ENCODE measurements around the gene SLC28A1. TPM values are rescaled to one million over a fixed set of nuclear protein-coding genes. Genes with fewer than 3 reads are reported as not detected.

The SLC28A1 gene
- total RNA-seq, 1 donor from 2014 or later, result not detected

GRCh38 chr15:84840255-84840654, 44.2 kb upstream of the SLC28A1 start:
- H4K20me1 ChIP-seq (ENCODE audit: insufficient read depth, low read length), result peaks cover 5% of the 10 kb centered on the region
- no peak for DNase-seq (ENCODE audit: low read depth)
- H3K36me3 ChIP-seq (ENCODE audit: insufficient read depth, low read length), result no peaks in the 10 kb centered on the region
- H3K4me3 ChIP-seq (ENCODE audit: insufficient read depth, low read depth, low read length), result no peak overlapping the region
- peaks cover 10% of the 10 kb centered on the region for H3K36me3 Mint-ChIP-seq (ENCODE audit: low read depth, unreplicated experiment)
- H3K9me3 ChIP-seq (ENCODE audit: insufficient read depth, low read depth, low read length), result no peaks in the 10 kb centered on the region
- FAIRE-seq, result no peak
- H3K79me2 ChIP-seq (ENCODE audit: insufficient read depth, low read length), result no peaks in the 10 kb centered on the region
- H3K9ac ChIP-seq (ENCODE audit: low read length), result no peak overlapping the region
- TF ChIP-seq CTCF (IDR thresholded peaks at IDR 0.05; ENCODE audit: insufficient read depth, low read depth, low read length), result no peak
- no peak for TF ChIP-seq EZH2 (IDR thresholded peaks at IDR 0.05; ENCODE audit: insufficient read depth, low read length)
- H2AFZ ChIP-seq (ENCODE audit: low read depth, low read length), result no peak overlapping the region
- H3K27me3 Mint-ChIP-seq (ENCODE audit: low read depth, unreplicated experiment), result peaks cover 22% of the 10 kb centered on the region
- no peak overlapping the region for H3K4me3 Mint-ChIP-seq (ENCODE audit: unreplicated experiment)
- no peaks in the 10 kb centered on the region for H3K27me3 ChIP-seq (ENCODE audit: insufficient read depth, low read length)
- H3K9me3 Mint-ChIP-seq (ENCODE audit: unreplicated experiment), result peaks cover 2% of the 10 kb centered on the region
- H3K4me1 Mint-ChIP-seq (ENCODE audit: low read depth, unreplicated experiment), result peaks cover 13% of the 10 kb centered on the region
- no peak overlapping the region for H3K27ac ChIP-seq (ENCODE audit: low read depth, low read length)
- H3K4me2 ChIP-seq (ENCODE audit: low read length), result no peak overlapping the region
- H3K27ac Mint-ChIP-seq (ENCODE audit: unreplicated experiment), result no peak overlapping the region
- H3K4me1 ChIP-seq (ENCODE audit: insufficient read depth, low read length), result no peaks in the 10 kb centered on the region

GRCh38 chr15:84840741-84841429, 43.6 kb upstream of the SLC28A1 start:
- H3K4me3 ChIP-seq (ENCODE audit: insufficient read depth, low read depth, low read length), result no peak overlapping the region
- no peak overlapping the region for H3K27ac ChIP-seq (ENCODE audit: low read depth, low read length)
- H3K4me2 ChIP-seq (ENCODE audit: low read length), result no peak overlapping the region
- H3K27me3 ChIP-seq (ENCODE audit: insufficient read depth, low read length), result no peaks in the 10 kb centered on the region
- Mint-ChIP-seq H3K4me3 (ENCODE audit: unreplicated experiment) (no peak overlapping the region), H3K4me1 (ENCODE audit: low read depth, unreplicated experiment) (peaks cover 15% of the 10 kb centered on the region), H3K36me3 (ENCODE audit: low read depth, unreplicated experiment) (peaks cover 13% of the 10 kb centered on the region), H3K9me3 (ENCODE audit: unreplicated experiment) (peaks cover 5% of the 10 kb centered on the region), H3K27ac (ENCODE audit: unreplicated experiment) (peak overlapping the region; percentile 3), H3K27me3 (ENCODE audit: low read depth, unreplicated experiment) (peaks cover 19% of the 10 kb centered on the region)
- H2AFZ ChIP-seq (ENCODE audit: low read depth, low read length), result no peak overlapping the region
- no peaks in the 10 kb centered on the region for H3K9me3 ChIP-seq (ENCODE audit: insufficient read depth, low read depth, low read length)
- H3K36me3 ChIP-seq (ENCODE audit: insufficient read depth, low read length), result no peaks in the 10 kb centered on the region
- no peak overlapping the region for H3K9ac ChIP-seq (ENCODE audit: low read length)
- no peak for FAIRE-seq
- no peaks in the 10 kb centered on the region for H3K79me2 ChIP-seq (ENCODE audit: insufficient read depth, low read length)
- TF ChIP-seq EZH2 (IDR thresholded peaks at IDR 0.05; ENCODE audit: insufficient read depth, low read length) (no peak), CTCF (IDR thresholded peaks at IDR 0.05; ENCODE audit: insufficient read depth, low read depth, low read length) (no peak)
- no peaks in the 10 kb centered on the region for H3K4me1 ChIP-seq (ENCODE audit: insufficient read depth, low read length)
- H4K20me1 ChIP-seq (ENCODE audit: insufficient read depth, low read length), result peaks cover 5% of the 10 kb centered on the region
- DNase-seq (ENCODE audit: low read depth), result peak; percentile 57

GRCh38 chr15:84842781-84843180, 41.7 kb upstream of the SLC28A1 start:
- Mint-ChIP-seq H3K4me1 (ENCODE audit: low read depth, unreplicated experiment) (peaks cover 15% of the 10 kb centered on the region), H3K27ac (ENCODE audit: unreplicated experiment) (no peak overlapping the region), H3K4me3 (ENCODE audit: unreplicated experiment) (no peak overlapping the region), H3K36me3 (ENCODE audit: low read depth, unreplicated experiment) (peaks cover 12% of the 10 kb centered on the region), H3K27me3 (ENCODE audit: low read depth, unreplicated experiment) (peaks cover 3% of the 10 kb centered on the region), H3K9me3 (ENCODE audit: unreplicated experiment) (peaks cover 19% of the 10 kb centered on the region)
- FAIRE-seq (no peak), DNase-seq (ENCODE audit: low read depth) (no peak)
- Histone ChIP-seq H3K4me2 (ENCODE audit: low read length) (no peak overlapping the region), H3K27me3 (ENCODE audit: insufficient read depth, low read length) (no peaks in the 10 kb centered on the region), H4K20me1 (ENCODE audit: insufficient read depth, low read length) (peaks cover 5% of the 10 kb centered on the region), H3K4me3 (ENCODE audit: insufficient read depth, low read depth, low read length) (no peak overlapping the region), H3K27ac (ENCODE audit: low read depth, low read length) (no peak overlapping the region), H3K4me1 (ENCODE audit: insufficient read depth, low read length) (no peaks in the 10 kb centered on the region), H3K9ac (ENCODE audit: low read length) (no peak overlapping the region), H2AFZ (ENCODE audit: low read depth, low read length) (no peak overlapping the region), H3K36me3 (ENCODE audit: insufficient read depth, low read length) (no peaks in the 10 kb centered on the region), H3K79me2 (ENCODE audit: insufficient read depth, low read length) (no peaks in the 10 kb centered on the region), H3K9me3 (ENCODE audit: insufficient read depth, low read depth, low read length) (no peaks in the 10 kb centered on the region)
- TF ChIP-seq EZH2 (IDR thresholded peaks at IDR 0.05; ENCODE audit: insufficient read depth, low read length) (no peak), CTCF (IDR thresholded peaks at IDR 0.05; ENCODE audit: insufficient read depth, low read depth, low read length) (no peak)
